H9 (cell line): ENCODE measurements around the gene RASSF5. TPM values are rescaled to one million over a fixed set of nuclear protein-coding genes. Genes with fewer than 3 reads are reported as not detected.

Experiments
- DNase-seq: peaks from one replicate; pipeline ENCODE4 v3.0.0-alpha.2; 2017
- H2AFZ ChIP-seq: one replicate; pipeline ENCODE4 v1.6.1; 2013; ENCODE audit warnings: mild to moderate bottlenecking, low read length, control low read depth, moderate library complexity
- H2AK5ac ChIP-seq: 2 replicates; pipeline ENCODE4 v1.6.1; 2013; ENCODE audit warnings: low read length, control low read depth, mixed read lengths; ENCODE audit not compliant: insufficient read length
- H2BK120ac ChIP-seq: one replicate; pipeline ENCODE4 v1.6.1; 2013; ENCODE audit warnings: low read depth, mild to moderate bottlenecking, low read length, control low read depth, inconsistent platforms; ENCODE audit not compliant: poor library complexity, severe bottlenecking
- H2BK12ac ChIP-seq: 2 replicates; pipeline ENCODE4 v1.6.1; 2013; ENCODE audit warnings: low read length, control low read depth, mixed read lengths, low read depth; ENCODE audit not compliant: insufficient read length
- H2BK15ac ChIP-seq: 2 replicates; pipeline ENCODE4 v1.6.1; 2013; ENCODE audit warnings: low read depth, low read length, control low read depth
- H2BK20ac ChIP-seq: one replicate; pipeline ENCODE4 v1.6.1; 2013; ENCODE audit warnings: low read depth, mild to moderate bottlenecking, low read length, control low read depth, inconsistent platforms; ENCODE audit not compliant: poor library complexity, severe bottlenecking
- H2BK5ac ChIP-seq: 2 replicates; pipeline ENCODE4 v1.6.1; 2013; ENCODE audit warnings: low read length, control low read depth, mixed read lengths; ENCODE audit not compliant: insufficient read length
- H3K14ac ChIP-seq: 2 replicates; pipeline ENCODE4 v1.6.1; 2013; ENCODE audit warnings: low read length, control low read depth; ENCODE audit not compliant: insufficient read depth
- H3K18ac ChIP-seq: 2 replicates; pipeline ENCODE4 v1.6.1; 2013; ENCODE audit warnings: low read depth, mild to moderate bottlenecking, mixed read lengths, low read length, control low read depth; ENCODE audit not compliant: insufficient read length
- H3K23ac ChIP-seq: 2 replicates; pipeline ENCODE4 v1.6.1; 2013; ENCODE audit warnings: low read length, control low read depth, mixed read lengths, low read depth; ENCODE audit not compliant: insufficient read length
- H3K23me2 ChIP-seq: 2 replicates; pipeline ENCODE4 v1.6.1; 2013; ENCODE audit warnings: low read depth, mild to moderate bottlenecking, mixed read lengths, low read length, control low read depth; ENCODE audit not compliant: insufficient read length, poor library complexity, severe bottlenecking
- H3K27ac ChIP-seq: 2 replicates; pipeline ENCODE4 v1.5.1; 2013; ENCODE audit warnings: low read length, control low read depth, mixed read lengths, low read depth; ENCODE audit not compliant: insufficient read length
- H3K27me3 ChIP-seq: 2 replicates; pipeline ENCODE4 v1.6.1; 2013; ENCODE audit warnings: low read length, control low read depth, inconsistent platforms; ENCODE audit not compliant: insufficient read depth
- H3K4ac ChIP-seq: 2 replicates; pipeline ENCODE4 v1.6.1; 2013; ENCODE audit warnings: low read depth, mild to moderate bottlenecking, control low read depth, inconsistent platforms, low read length, moderate library complexity
- H3K4me1 ChIP-seq: 2 replicates; pipeline ENCODE4 v1.6.1; 2013; ENCODE audit warnings: low read length, control low read depth, inconsistent platforms; ENCODE audit not compliant: insufficient read depth
- H3K4me2 ChIP-seq: 2 replicates; pipeline ENCODE4 v1.6.1; 2013; ENCODE audit warnings: low read length, control low read depth, mixed read lengths; ENCODE audit not compliant: insufficient read length, insufficient read depth
- H3K56ac ChIP-seq: 2 replicates; pipeline ENCODE4 v1.6.1; 2013; ENCODE audit warnings: low read depth, mild to moderate bottlenecking, mixed read lengths, low read length, control low read depth; ENCODE audit not compliant: insufficient read length
- H3K79me1 ChIP-seq: 2 replicates; pipeline ENCODE4 v1.6.1; 2013; ENCODE audit warnings: low read depth, mild to moderate bottlenecking, moderate library complexity, low read length, control low read depth, inconsistent platforms; ENCODE audit not compliant: insufficient read depth, poor library complexity, severe bottlenecking
- H3K79me2 ChIP-seq: 2 replicates; pipeline ENCODE4 v1.6.1; 2013; ENCODE audit warnings: low read length, control low read depth, inconsistent platforms; ENCODE audit not compliant: insufficient read depth
- H3K9ac ChIP-seq: 2 replicates; pipeline ENCODE4 v1.6.1; 2013; ENCODE audit warnings: low read length, control low read depth, mixed read lengths; ENCODE audit not compliant: insufficient read length; ENCODE audit errors: extremely low read depth
- H3K9me3 ChIP-seq: one replicate; pipeline ENCODE4 v1.6.1; 2013; ENCODE audit warnings: low read depth, low read length, inconsistent platforms; ENCODE audit not compliant: control insufficient read depth
- H3T11ph ChIP-seq: one replicate; pipeline ENCODE4 v1.6.1; 2013; ENCODE audit warnings: mild to moderate bottlenecking, low read length, control low read depth, inconsistent platforms
- H4K20me1 ChIP-seq: one replicate; pipeline ENCODE4 v1.6.1; 2013; ENCODE audit not compliant: control insufficient read depth, insufficient read length, insufficient read depth
- H4K5ac ChIP-seq: 2 replicates; pipeline ENCODE4 v1.6.1; 2013; ENCODE audit warnings: low read depth, mild to moderate bottlenecking, mixed read lengths, low read length, control low read depth; ENCODE audit not compliant: insufficient read length
- H4K8ac ChIP-seq: replicated peaks from 2 replicates; pipeline ENCODE4 v1.6.1; 2013; ENCODE audit warnings: low read length, control low read depth, mixed read lengths, low read depth; ENCODE audit not compliant: insufficient read length
- H4K91ac ChIP-seq: 2 replicates; pipeline ENCODE4 v1.6.1; 2013; ENCODE audit warnings: low read depth, mild to moderate bottlenecking, moderate library complexity, mixed read lengths, low read length, control low read depth; ENCODE audit not compliant: insufficient read length
- H3K27ac Mint-ChIP-seq, 3 experiments: 2 replicates in 2 of 3; 3 replicates in 1 of 3; pipeline ENCODE4 v1.8.0; 2020 to 2021; ENCODE audit warnings: mixed read lengths in 3 of 3, mild to moderate bottlenecking in 1 of 3, moderate library complexity in 1 of 3
- H3K27me3 Mint-ChIP-seq: 2 replicates; pipeline ENCODE4 v1.8.0; 2021; ENCODE audit warnings: low read depth, mild to moderate bottlenecking, moderate library complexity, mixed read lengths
- H3K36me3 Mint-ChIP-seq, 3 experiments: 2 replicates in 2 of 3; 3 replicates in 1 of 3; pipeline ENCODE4 v1.8.0; 2020 to 2021; ENCODE audit warnings: low read depth in 3 of 3, mixed read lengths in 3 of 3; ENCODE audit not compliant: insufficient read depth in 1 of 3
- H3K4me1 Mint-ChIP-seq, 2 experiments: 2 replicates each; pipeline ENCODE4 v1.8.0; 2020; ENCODE audit warnings: mixed read lengths in 2 of 2
- H3K4me3 Mint-ChIP-seq, 2 experiments: 2 replicates in 1 of 2; 3 replicates in 1 of 2; pipeline ENCODE4 v1.8.0; 2020 to 2021; ENCODE audit warnings: mild to moderate bottlenecking in 2 of 2, mixed read lengths in 2 of 2, moderate library complexity in 1 of 2
- H3K9me3 Mint-ChIP-seq, 2 experiments: 2 replicates in 1 of 2; 3 replicates in 1 of 2; pipeline ENCODE4 v1.8.0; 2020; ENCODE audit warnings: mild to moderate bottlenecking in 2 of 2, mixed read lengths in 2 of 2, moderate library complexity in 1 of 2
- WGBS: extraction: QIAGEN DNeasy Blood & Tissue Kit; methylation state at CpG from one replicate; pipeline ENCODE4 v1.1.7; 2013; ENCODE audit warnings: missing lambda C conversion rate, low lambda C conversion rate, mixed read lengths; ENCODE audit not compliant: insufficient read length; ENCODE audit errors: extremely low coverage; 5-methylcytosine and 5-hydroxymethylcytosine counted together
- total RNA-seq: library from RNA; stranded (reverse); gene quantifications from 2 replicates; pipeline ENCODE4 v1.2.1, GENCODE V29; 2021
- TF ChIP-seq, protein P1 (sequence below): fragments of 200-600 bp; sonication (generic); conservative IDR thresholded peaks from 3 replicates; pipeline ENCODE4 v1.8.0; 2021; ENCODE audit warnings: antibody characterized with exemption, mild to moderate bottlenecking

RASSF5 gene
- total RNA-seq, 1 experiment from 2014 or later = 0.50 TPM

DNA sequence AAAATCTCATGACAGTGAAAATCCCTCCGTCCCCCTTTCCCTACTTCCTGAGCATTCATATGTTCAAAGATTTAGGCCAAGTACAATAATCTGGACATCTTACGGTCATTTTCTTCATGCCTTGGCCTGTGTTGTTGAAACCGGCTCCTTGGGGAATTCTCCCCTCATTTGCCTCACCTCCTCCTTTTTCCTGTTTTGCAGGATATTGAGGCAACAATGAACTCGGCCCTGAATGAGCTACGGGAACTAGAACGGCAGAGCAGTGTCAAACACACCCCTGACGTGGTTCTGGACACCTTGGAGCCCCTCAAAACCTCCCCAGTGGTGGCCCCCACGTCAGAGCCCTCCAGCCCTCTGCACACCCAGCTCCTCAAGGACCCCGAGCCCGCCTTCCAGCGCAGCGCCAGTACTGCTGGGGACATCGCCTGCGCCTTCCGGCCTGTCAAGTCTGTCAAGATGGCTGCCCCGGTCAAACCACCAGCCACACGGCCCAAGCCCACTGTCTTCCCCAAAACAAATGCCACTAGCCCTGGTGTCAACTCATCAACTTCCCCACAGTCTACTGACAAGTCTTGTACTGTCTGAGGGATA lies 46.4 kb upstream of the RASSF5 start:
- no peaks in the 10 kb centered on the region for H3K9me3 Mint-ChIP-seq
- DNase-seq = no peak

More for the DNA sequence above, 46.4 kb upstream of the RASSF5 start:
- Histone ChIP-seq H4K91ac (no peak overlapping the region), H2BK5ac (no peak overlapping the region), H2BK12ac (no peak overlapping the region), H3K4me2 (no peak overlapping the region), H3K79me1 (no peaks in the 10 kb centered on the region), H3T11ph (no peak overlapping the region), H3K56ac (no peak overlapping the region), H3K23ac (no peak overlapping the region), H3K27ac (no peak overlapping the region), H4K20me1 (no peaks in the 10 kb centered on the region), H3K9me3 (no peaks in the 10 kb centered on the region), H2BK20ac (no peak overlapping the region), H4K8ac (no peak overlapping the region), H3K4me1 (no peaks in the 10 kb centered on the region), H3K14ac (no peak overlapping the region), H4K5ac (no peak overlapping the region), H3K79me2 (no peaks in the 10 kb centered on the region), H2AK5ac (no peak overlapping the region), H3K23me2 (no peaks in the 10 kb centered on the region), H3K27me3 (no peaks in the 10 kb centered on the region), H3K4ac (no peak overlapping the region), H2BK15ac (no peak overlapping the region), H3K9ac (no peak overlapping the region), H2AFZ (no peak overlapping the region), H2BK120ac (no peak overlapping the region), H3K18ac (no peak overlapping the region)
- H3K36me3 Mint-ChIP-seq = peaks cover 4 to 19% (median 14%) of the 10 kb centered on the region in 3 experiments; a peak in 6 of 7 replicates
- H3K4me1 Mint-ChIP-seq = peaks cover 4 to 5% of the 10 kb centered on the region in 2 experiments; a peak in 3 of 4 replicates
- no CpG with 5 or more reads among the region's 17 CpGs for WGBS
- TF ChIP-seq, protein P1, sequence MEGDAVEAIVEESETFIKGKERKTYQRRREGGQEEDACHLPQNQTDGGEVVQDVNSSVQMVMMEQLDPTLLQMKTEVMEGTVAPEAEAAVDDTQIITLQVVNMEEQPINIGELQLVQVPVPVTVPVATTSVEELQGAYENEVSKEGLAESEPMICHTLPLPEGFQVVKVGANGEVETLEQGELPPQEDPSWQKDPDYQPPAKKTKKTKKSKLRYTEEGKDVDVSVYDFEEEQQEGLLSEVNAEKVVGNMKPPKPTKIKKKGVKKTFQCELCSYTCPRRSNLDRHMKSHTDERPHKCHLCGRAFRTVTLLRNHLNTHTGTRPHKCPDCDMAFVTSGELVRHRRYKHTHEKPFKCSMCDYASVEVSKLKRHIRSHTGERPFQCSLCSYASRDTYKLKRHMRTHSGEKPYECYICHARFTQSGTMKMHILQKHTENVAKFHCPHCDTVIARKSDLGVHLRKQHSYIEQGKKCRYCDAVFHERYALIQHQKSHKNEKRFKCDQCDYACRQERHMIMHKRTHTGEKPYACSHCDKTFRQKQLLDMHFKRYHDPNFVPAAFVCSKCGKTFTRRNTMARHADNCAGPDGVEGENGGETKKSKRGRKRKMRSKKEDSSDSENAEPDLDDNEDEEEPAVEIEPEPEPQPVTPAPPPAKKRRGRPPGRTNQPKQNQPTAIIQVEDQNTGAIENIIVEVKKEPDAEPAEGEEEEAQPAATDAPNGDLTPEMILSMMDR = no peak
- no peak overlapping the region for H3K4me3 Mint-ChIP-seq
- 0 out of 7 replicates have a peak overlapping the region, but pooled peaks of 1 of the 3 experiments have one; percentile 38 for H3K27ac Mint-ChIP-seq
- H3K27me3 Mint-ChIP-seq = peaks cover 3% of the 10 kb centered on the region; the same call in 1 of the 2 replicates
